Measurements from ENCODE around the gene RNF2. TPM values are rescaled to one million over a fixed set of nuclear protein-coding genes. Genes with fewer than 3 reads are reported as not detected.

The RNF2 gene
- polyA plus RNA-seq, 1 of the 3 experiments (the other 2 are of a cell fraction): 20.1 TPM

GRCh38 chr1:185017338-185017737, 28.0 kb upstream of the RNF2 start:
- H3K4me1 ChIP-seq (ENCODE audit: control insufficient read depth in 1 of 2, insufficient read depth in 2 of 2, low read depth in 1 of 2, low read length in 1 of 2): peaks cover 0 to 11% of the 10 kb centered on the region in 2 experiments; a peak in 1 of 4 replicates
- H3K9me3 ChIP-seq: no peaks in the 10 kb centered on the region
- H2AFZ ChIP-seq (ENCODE audit: low read depth): peak overlapping the region; percentile 5; the same call in 1 of the 2 replicates
- CTCF ChIA-PET: interaction anchor here (1.0 to 2.0 kb wide), 3 partner anchors 9 to 35 kb away, joined by 3 to 5 read pairs (median 3); no protein-coding TSS in a partner anchor
- H3K79me2 ChIP-seq (ENCODE audit: insufficient read depth): no peaks in the 10 kb centered on the region
- H3K4me3 ChIP-seq (ENCODE audit: low read depth in 2 of 2, low read length in 1 of 2): no peak overlapping the region
- 58% methylated on average over 2 of the region's 2 CpGs for WGBS (ENCODE audit: low lambda C conversion rate)
- H3K9ac ChIP-seq: no peak overlapping the region
- peak overlapping the region in 1 of 2 experiments; percentile 8; a peak in 1 of 4 replicates for H3K27ac ChIP-seq (ENCODE audit: low read depth in 2 of 2, low read length in 1 of 2)
- POLR2A ChIA-PET: interaction anchor here (0.6 kb wide), 1 partner anchor 143 kb away, joined by 5 read pairs; no protein-coding TSS in a partner anchor
- no peaks in the 10 kb centered on the region for H3K9me2 ChIP-seq
- no peak for DNase-seq
- no peaks in the 10 kb centered on the region for H4K20me1 ChIP-seq (ENCODE audit: insufficient read depth)
- no peaks in the 10 kb centered on the region for H3K27me3 ChIP-seq (ENCODE audit: insufficient read depth)
- H3K36me3 ChIP-seq (replicated peaks in 1 of 2; ENCODE audit: control insufficient read depth in 1 of 2, insufficient read depth in 2 of 2, low read length in 1 of 2): no peaks in the 10 kb centered on the region
- peak overlapping the region; percentile 15; the same call in 1 of the 2 replicates for H3K4me2 ChIP-seq
- peaks cover 3% of the 10 kb centered on the region for H3F3A ChIP-seq (replicated peaks; ENCODE audit: insufficient read depth)
- no peak for TF ChIP-seq SMC3 (IDR thresholded peaks at IDR 0.05; ENCODE audit: low read depth, low read length)
- TF ChIP-seq PBX3 (IDR thresholded peaks at IDR 0.05): 0 out of 2 replicates have a peak, but pooled peaks have one; percentile 9
- TF ChIP-seq EP300 (IDR thresholded peaks at IDR 0.05; ENCODE audit: borderline replicate concordance in 1 of 2, low read depth in 1 of 2, low read length in 1 of 2): peak in 1 of 2 experiments; percentile 34; a peak in 1 of 4 replicates
- no peak for TF ChIP-seq GATA2 (CRISPR knock-in tag; IDR thresholded peaks at IDR 0.05)
- TF ChIP-seq TCF12 (IDR thresholded peaks at IDR 0.05): peak; percentile 62; the same call in 1 of the 2 replicates
- TF ChIP-seq RAD21 (IDR thresholded peaks at IDR 0.05; ENCODE audit: low read length): no peak
- no peak for TF ChIP-seq ZBTB33 (IDR thresholded peaks at IDR 0.05; ENCODE audit: borderline replicate concordance, low read depth)
- no peak for TF ChIP-seq MEF2A (IDR thresholded peaks at IDR 0.05; ENCODE audit: borderline replicate concordance, low read depth)
- TF ChIP-seq TEAD4 (IDR thresholded peaks at IDR 0.05; ENCODE audit: borderline replicate concordance, insufficient read depth): peak; percentile 21; the same call in 1 of the 2 replicates
- TF ChIP-seq NRF1 (IDR thresholded peaks at IDR 0.05; ENCODE audit: low read depth, low read length): no peak
- TF ChIP-seq, protein P1, sequence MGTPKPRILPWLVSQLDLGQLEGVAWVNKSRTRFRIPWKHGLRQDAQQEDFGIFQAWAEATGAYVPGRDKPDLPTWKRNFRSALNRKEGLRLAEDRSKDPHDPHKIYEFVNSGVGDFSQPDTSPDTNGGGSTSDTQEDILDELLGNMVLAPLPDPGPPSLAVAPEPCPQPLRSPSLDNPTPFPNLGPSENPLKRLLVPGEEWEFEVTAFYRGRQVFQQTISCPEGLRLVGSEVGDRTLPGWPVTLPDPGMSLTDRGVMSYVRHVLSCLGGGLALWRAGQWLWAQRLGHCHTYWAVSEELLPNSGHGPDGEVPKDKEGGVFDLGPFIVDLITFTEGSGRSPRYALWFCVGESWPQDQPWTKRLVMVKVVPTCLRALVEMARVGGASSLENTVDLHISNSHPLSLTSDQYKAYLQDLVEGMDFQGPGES (IDR thresholded peaks at IDR 0.05; ENCODE audit: low read depth, low read length): no peak
- no peak for TF ChIP-seq FOXM1 (IDR thresholded peaks at IDR 0.05; ENCODE audit: low read depth)
- TF ChIP-seq, protein P2, sequence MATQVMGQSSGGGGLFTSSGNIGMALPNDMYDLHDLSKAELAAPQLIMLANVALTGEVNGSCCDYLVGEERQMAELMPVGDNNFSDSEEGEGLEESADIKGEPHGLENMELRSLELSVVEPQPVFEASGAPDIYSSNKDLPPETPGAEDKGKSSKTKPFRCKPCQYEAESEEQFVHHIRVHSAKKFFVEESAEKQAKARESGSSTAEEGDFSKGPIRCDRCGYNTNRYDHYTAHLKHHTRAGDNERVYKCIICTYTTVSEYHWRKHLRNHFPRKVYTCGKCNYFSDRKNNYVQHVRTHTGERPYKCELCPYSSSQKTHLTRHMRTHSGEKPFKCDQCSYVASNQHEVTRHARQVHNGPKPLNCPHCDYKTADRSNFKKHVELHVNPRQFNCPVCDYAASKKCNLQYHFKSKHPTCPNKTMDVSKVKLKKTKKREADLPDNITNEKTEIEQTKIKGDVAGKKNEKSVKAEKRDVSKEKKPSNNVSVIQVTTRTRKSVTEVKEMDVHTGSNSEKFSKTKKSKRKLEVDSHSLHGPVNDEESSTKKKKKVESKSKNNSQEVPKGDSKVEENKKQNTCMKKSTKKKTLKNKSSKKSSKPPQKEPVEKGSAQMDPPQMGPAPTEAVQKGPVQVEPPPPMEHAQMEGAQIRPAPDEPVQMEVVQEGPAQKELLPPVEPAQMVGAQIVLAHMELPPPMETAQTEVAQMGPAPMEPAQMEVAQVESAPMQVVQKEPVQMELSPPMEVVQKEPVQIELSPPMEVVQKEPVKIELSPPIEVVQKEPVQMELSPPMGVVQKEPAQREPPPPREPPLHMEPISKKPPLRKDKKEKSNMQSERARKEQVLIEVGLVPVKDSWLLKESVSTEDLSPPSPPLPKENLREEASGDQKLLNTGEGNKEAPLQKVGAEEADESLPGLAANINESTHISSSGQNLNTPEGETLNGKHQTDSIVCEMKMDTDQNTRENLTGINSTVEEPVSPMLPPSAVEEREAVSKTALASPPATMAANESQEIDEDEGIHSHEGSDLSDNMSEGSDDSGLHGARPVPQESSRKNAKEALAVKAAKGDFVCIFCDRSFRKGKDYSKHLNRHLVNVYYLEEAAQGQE (IDR thresholded peaks at IDR 0.05; ENCODE audit: low read depth, low read length): no peak
- no peak for TF ChIP-seq MAX (IDR thresholded peaks at IDR 0.05; ENCODE audit: low read depth)
- TF ChIP-seq, protein P3, sequence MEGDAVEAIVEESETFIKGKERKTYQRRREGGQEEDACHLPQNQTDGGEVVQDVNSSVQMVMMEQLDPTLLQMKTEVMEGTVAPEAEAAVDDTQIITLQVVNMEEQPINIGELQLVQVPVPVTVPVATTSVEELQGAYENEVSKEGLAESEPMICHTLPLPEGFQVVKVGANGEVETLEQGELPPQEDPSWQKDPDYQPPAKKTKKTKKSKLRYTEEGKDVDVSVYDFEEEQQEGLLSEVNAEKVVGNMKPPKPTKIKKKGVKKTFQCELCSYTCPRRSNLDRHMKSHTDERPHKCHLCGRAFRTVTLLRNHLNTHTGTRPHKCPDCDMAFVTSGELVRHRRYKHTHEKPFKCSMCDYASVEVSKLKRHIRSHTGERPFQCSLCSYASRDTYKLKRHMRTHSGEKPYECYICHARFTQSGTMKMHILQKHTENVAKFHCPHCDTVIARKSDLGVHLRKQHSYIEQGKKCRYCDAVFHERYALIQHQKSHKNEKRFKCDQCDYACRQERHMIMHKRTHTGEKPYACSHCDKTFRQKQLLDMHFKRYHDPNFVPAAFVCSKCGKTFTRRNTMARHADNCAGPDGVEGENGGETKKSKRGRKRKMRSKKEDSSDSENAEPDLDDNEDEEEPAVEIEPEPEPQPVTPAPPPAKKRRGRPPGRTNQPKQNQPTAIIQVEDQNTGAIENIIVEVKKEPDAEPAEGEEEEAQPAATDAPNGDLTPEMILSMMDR (IDR thresholded peaks at IDR 0.05): no peak
- no peak for TF ChIP-seq FOXJ3 (CRISPR knock-in tag; IDR thresholded peaks at IDR 0.05)
- peak; percentile 79 for TF ChIP-seq JUND (IDR thresholded peaks at IDR 0.05)
- TF ChIP-seq MXI1 (IDR thresholded peaks at IDR 0.05; ENCODE audit: low read depth, low read length): no peak
- no peak for TF ChIP-seq CHD2 (IDR thresholded peaks at IDR 0.05; ENCODE audit: low read length, partially characterized antibody)
- TF ChIP-seq USF1 (IDR thresholded peaks at IDR 0.05; ENCODE audit: borderline replicate concordance, low read depth): no peak
- no peak for TF ChIP-seq SIN3A (IDR thresholded peaks at IDR 0.05; ENCODE audit: borderline replicate concordance, low read depth, low read length)
- TF ChIP-seq RFX5 (IDR thresholded peaks at IDR 0.05; ENCODE audit: low read length): no peak
- peak; percentile 8; the same call in 1 of the 2 replicates for TF ChIP-seq RXRA (IDR thresholded peaks at IDR 0.05; ENCODE audit: borderline replicate concordance, low read depth)
